ENCODE data around the gene STX1B. TPM values are rescaled to one million over a fixed set of nuclear protein-coding genes. Genes with fewer than 3 reads are reported as not detected.

The STX1B gene
- polyA plus RNA-seq, 3 donors = 1.7 TPM; not detected in 2

DNA sequence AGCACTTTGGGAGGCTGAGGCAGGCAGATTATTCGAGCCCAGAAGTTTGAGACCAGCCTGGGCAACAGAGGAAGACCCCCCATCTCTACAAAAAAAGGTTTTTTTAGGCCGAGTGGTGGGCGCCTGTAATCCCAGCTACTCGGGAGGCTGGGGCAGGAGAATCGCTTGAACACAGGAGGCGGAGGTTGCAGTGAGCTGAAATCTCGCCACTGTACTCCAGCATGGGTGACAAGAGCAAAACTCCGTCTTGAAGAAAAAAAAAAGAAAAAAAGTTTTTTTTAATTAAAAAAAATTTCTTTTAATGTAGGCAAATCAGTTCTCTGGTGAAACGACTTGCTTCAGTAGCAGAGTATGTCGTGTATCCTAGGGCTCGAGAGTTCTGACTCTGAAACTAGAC lies 14.5 kb downstream of the STX1B start:
- intact Hi-C loops (cut with micrococcal nuclease) = loop anchor here (5.0 to 10.0 kb wide), 3 partner anchors 36 to 184 kb away; partner anchors contain the start of gene STX4 (in 1 of the 2)
- H3K4me3 ChIP-seq (replicated peaks in 1 of 3; ENCODE audit: low read depth in 2 of 3, low read length in 3 of 3) = no peak overlapping the region
- H3K27me3 ChIP-seq (ENCODE audit: control insufficient read depth in 2 of 2, insufficient read depth in 2 of 2, low read length in 2 of 2) = peaks cover 0 to 3% of the 10 kb centered on the region in 2 donors
- no peak overlapping the region for H3K4me3 Mint-ChIP-seq
- H3K4me1 Mint-ChIP-seq = peaks cover 29% of the 10 kb centered on the region
- no peaks in the 10 kb centered on the region for H3K36me3 ChIP-seq (replicated peaks in 1 of 2; ENCODE audit: control insufficient read depth in 1 of 2, insufficient read depth in 2 of 2, low read length in 2 of 2)
- no peak for DNase-seq
- peaks cover 1 to 14% (median 4%) of the 10 kb centered on the region in 3 donors for H3K27me3 Mint-ChIP-seq (ENCODE audit: low read depth in 3 of 3)
- no peaks in the 10 kb centered on the region for H3K9me3 Mint-ChIP-seq
- 89% methylated on average over 8 of the region's 11 CpGs for WGBS (ENCODE audit: insufficient coverage)
- peak overlapping the region; percentile 93 for H2AFZ ChIP-seq (ENCODE audit: insufficient read depth, low read depth, low read length, poor library complexity, severe bottlenecking)
- H3K9ac ChIP-seq (ENCODE audit: insufficient read depth, low read length, poor library complexity, severe bottlenecking) = no peak overlapping the region
- no peaks in the 10 kb centered on the region for H3K36me3 Mint-ChIP-seq
- H3K27ac Mint-ChIP-seq = peak overlapping the region in 3 of 7 donors; percentile 2 to 46 (median 41)
- H3K79me2 ChIP-seq (ENCODE audit: insufficient read depth, low read length) = no peaks in the 10 kb centered on the region
- no peaks in the 10 kb centered on the region for H4K20me1 ChIP-seq (ENCODE audit: insufficient read depth, low read length)
- no peak overlapping the region for H3K27ac ChIP-seq (ENCODE audit: low read depth in 1 of 2, low read length in 2 of 2)
- H3K4me1 ChIP-seq (ENCODE audit: control insufficient read depth in 1 of 2, insufficient read depth in 2 of 2, low read length in 2 of 2) = peaks cover 24 to 31% of the 10 kb centered on the region in 2 donors
- no peaks in the 10 kb centered on the region for H3K9me3 ChIP-seq (replicated peaks in 1 of 2; ENCODE audit: control insufficient read depth in 1 of 2, insufficient read depth in 1 of 2, low read length in 2 of 2)
- no peak overlapping the region for H3K4me2 ChIP-seq (replicated peaks; ENCODE audit: extremely low read depth, low read length, poor library complexity, severe bottlenecking)
- no peak for TF ChIP-seq CTCF (IDR thresholded peaks at IDR 0.05)

- Histone ChIP-seq H3K9ac (ENCODE audit: insufficient read depth, low read length, poor library complexity, severe bottlenecking) (peak overlapping the region; percentile 27), H3K4me3 (replicated peaks in 1 of 3; ENCODE audit: low read depth in 2 of 3, low read length in 3 of 3) (no peak overlapping the region), H3K9me3 (replicated peaks in 1 of 2; ENCODE audit: control insufficient read depth in 1 of 2, insufficient read depth in 1 of 2, low read length in 2 of 2) (no peaks in the 10 kb centered on the region), H4K20me1 (ENCODE audit: insufficient read depth, low read length) (no peaks in the 10 kb centered on the region), H3K27me3 (ENCODE audit: control insufficient read depth in 2 of 2, insufficient read depth in 2 of 2, low read length in 2 of 2) (peaks cover 0 to 3% of the 10 kb centered on the region in 2 donors), H3K79me2 (ENCODE audit: insufficient read depth, low read length) (no peaks in the 10 kb centered on the region), H3K27ac (ENCODE audit: low read depth in 1 of 2, low read length in 2 of 2) (no peak overlapping the region), H2AFZ (ENCODE audit: insufficient read depth, low read depth, low read length, poor library complexity, severe bottlenecking) (peak overlapping the region; percentile 53), H3K4me1 (ENCODE audit: control insufficient read depth in 1 of 2, insufficient read depth in 2 of 2, low read length in 2 of 2) (peaks cover 20 to 30% of the 10 kb centered on the region in 2 donors), H3K36me3 (replicated peaks in 1 of 2; ENCODE audit: control insufficient read depth in 1 of 2, insufficient read depth in 2 of 2, low read length in 2 of 2) (no peaks in the 10 kb centered on the region), H3K4me2 (replicated peaks; ENCODE audit: extremely low read depth, low read length, poor library complexity, severe bottlenecking) (no peak overlapping the region)
- Mint-ChIP-seq H3K36me3 (no peaks in the 10 kb centered on the region), H3K9me3 (no peaks in the 10 kb centered on the region), H3K4me3 (no peak overlapping the region), H3K27ac (peak overlapping the region in 2 of 7 donors; percentile 62 to 85), H3K4me1 (peaks cover 25% of the 10 kb centered on the region), H3K27me3 (ENCODE audit: low read depth in 3 of 3) (peaks cover 0 to 11% (median 4%) of the 10 kb centered on the region in 3 donors)
- TF ChIP-seq CTCF (IDR thresholded peaks at IDR 0.05) = no peak
- 59% methylated on average over 19 of the region's 29 CpGs for WGBS (ENCODE audit: insufficient coverage)
- DNase-seq = no peak
- intact Hi-C loops (cut with micrococcal nuclease) = loop anchor here in 1 of 2 donors (5.0 to 10.0 kb wide), 2 partner anchors 39 to 152 kb away; partner anchors contain the start of gene STX4
Measured at GRCh38 chr16:30992931-30993816, 17.3 kb downstream of the STX1B start.

All from CD14-positive monocyte (primary cell).